Psoas muscle (tissue), 8 donors: ENCODE results near the gene SOX9. TPM values are rescaled to one million over a fixed set of nuclear protein-coding genes. Genes with fewer than 3 reads are reported as not detected.

Experiments
- ATAC-seq, 4 donors: fragments of 200-7000 bp; cut with Tn5 transposase; one replicate each; pipeline ENCODE4 v1.9.1; 2020; ENCODE audit warnings: moderate library complexity in 3 of 4, mild to moderate bottlenecking in 2 of 4
- DNase-seq, 2 donors: peaks; one replicate each; pipeline ENCODE4 v3.0.0-alpha.2; 2020
- H3K27ac ChIP-seq: fragments of 200-600 bp; one replicate; pipeline ENCODE4 v1.8.0; 2022
- H3K27me3 ChIP-seq, 3 donors: fragments of 200-600 bp in 1 of 3; one replicate each; pipeline versions ENCODE4 v1.6.1 to v1.8.0; 2013 to 2022; ENCODE audit warnings: low read length in 2 of 3, mild to moderate bottlenecking in 2 of 3, moderate library complexity in 1 of 3; ENCODE audit not compliant: insufficient read depth in 3 of 3
- H3K36me3 ChIP-seq, 2 donors: fragments of 200-600 bp in 1 of 2; one replicate each; pipeline versions ENCODE4 v1.6.1 to v1.8.0; 2013 to 2022; ENCODE audit warnings: low read depth in 1 of 2, mild to moderate bottlenecking in 1 of 2, moderate library complexity in 1 of 2; ENCODE audit not compliant: insufficient read depth in 1 of 2
- H3K4me1 ChIP-seq: fragments of 200-600 bp; one replicate; pipeline ENCODE4 v1.8.0; 2022
- H3K4me3 ChIP-seq: fragments of 200-600 bp; one replicate; pipeline ENCODE4 v1.8.0; 2022; ENCODE audit warnings: mild to moderate bottlenecking
- H3K9me3 ChIP-seq: fragments of 200-600 bp; one replicate; pipeline ENCODE4 v1.8.0; 2022
- CTCF ChIP-seq: fragments of 200-600 bp; IDR thresholded peaks from one replicate; pipeline ENCODE4 v1.8.0; 2022; ENCODE audit warnings: antibody characterized with exemption
- WGBS, 3 donors: extraction: QIAGEN DNeasy Blood & Tissue Kit; methylation state at CpG; one replicate each; pipeline versions ENCODE4 v1.1.6 to v1.1.7; 2013; 5-methylcytosine and 5-hydroxymethylcytosine counted together
- intact Hi-C, 2 donors: fragments of 100-400 bp; cut with DNase I; formaldehyde crosslinking; loops; one replicate each; pipeline versions ENCODE4 v1.11.0 to v1.14.2; 2022
- polyA plus RNA-seq, 3 donors: library from polyadenylated mRNA; stranded (reverse); fragments of 200-250 nt; gene quantifications; one replicate each; pipeline ENCODE4 v1.2.3, GENCODE V29; 2013
- total RNA-seq, 4 donors: library from RNA; stranded (reverse); fragmentation: NEBNext Ultra II Directional in 2 of 4; extraction: Animal tissue kit (Norgen Biotek cat#: 25700) in 2 of 4; gene quantifications; one replicate each; pipeline versions ENCODE4 v1.2.1 to v1.2.4, GENCODE V29; 2021 to 2023
- donor health status: healthy with polysubstance abuse.
- donor health status: DM: no; HTN: no; CAD: no; lungs with moderate emphysema.
- donor health status: Bipolar disorder and iron deficiency.
- donor health status: healthy.
- donor health status: DM: yes; HTN: yes; CAD: no.
- donor health status: DM: no; HTN: no; CAD: no.
- donor health status: DM: no; HTN: no; CAD: no.
- donor health status: DM: yes; HTN: yes; CAD: no.

The SOX9 gene
- total and polyA plus RNA-seq, 7 donors: 0.58 to 2.7 (median 1.6) TPM

DNA sequence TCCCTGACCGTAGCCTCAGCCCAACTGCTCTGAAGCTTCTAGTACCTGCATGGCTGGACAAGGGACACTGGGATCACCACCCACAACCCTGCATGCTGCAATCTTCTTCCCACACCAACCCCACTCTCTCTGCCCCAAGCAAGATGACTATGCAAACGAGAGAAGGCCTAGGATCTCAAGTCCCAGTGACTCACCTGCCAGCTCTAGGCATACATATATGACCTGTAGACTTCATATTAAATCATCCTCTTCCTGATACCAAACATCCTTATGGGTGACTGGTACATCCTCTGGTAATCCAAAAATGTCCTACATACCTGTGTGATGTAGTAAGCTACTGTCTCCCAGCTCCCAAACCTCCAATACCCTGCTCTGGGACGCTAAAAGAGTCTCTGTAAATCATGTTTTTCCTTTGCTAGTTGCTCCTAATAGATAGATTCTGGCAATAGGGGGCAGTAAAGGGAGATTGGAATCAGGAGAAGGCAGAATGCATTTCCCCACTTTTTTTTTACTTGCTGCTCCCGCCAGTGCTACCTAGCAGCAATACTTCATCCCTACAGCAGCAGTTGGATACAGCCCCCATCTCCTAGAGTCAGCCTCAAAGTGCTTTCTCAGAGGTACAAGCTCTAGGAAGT lies 43.4 kb upstream of the SOX9 start:
- DNase-seq (no peak), ATAC-seq (no peak)
- H3K4me3 ChIP-seq: no peak overlapping the region
- TF ChIP-seq CTCF: no peak
- 76 to 80% (median 79%) methylated on average over 4 of the region's 4 CpGs for WGBS, 3 donors
- H3K27me3 ChIP-seq: no peaks in the 10 kb centered on the region
- intact Hi-C loops: loop anchor here in 1 of 2 donors (10.0 kb wide), 1 partner anchor 57 kb away; no protein-coding TSS in a partner anchor
- H3K4me1 ChIP-seq: no peaks in the 10 kb centered on the region
- H3K9me3 ChIP-seq: no peaks in the 10 kb centered on the region
- no peaks in the 10 kb centered on the region for H3K36me3 ChIP-seq
- H3K27ac ChIP-seq: no peak overlapping the region

DNA sequence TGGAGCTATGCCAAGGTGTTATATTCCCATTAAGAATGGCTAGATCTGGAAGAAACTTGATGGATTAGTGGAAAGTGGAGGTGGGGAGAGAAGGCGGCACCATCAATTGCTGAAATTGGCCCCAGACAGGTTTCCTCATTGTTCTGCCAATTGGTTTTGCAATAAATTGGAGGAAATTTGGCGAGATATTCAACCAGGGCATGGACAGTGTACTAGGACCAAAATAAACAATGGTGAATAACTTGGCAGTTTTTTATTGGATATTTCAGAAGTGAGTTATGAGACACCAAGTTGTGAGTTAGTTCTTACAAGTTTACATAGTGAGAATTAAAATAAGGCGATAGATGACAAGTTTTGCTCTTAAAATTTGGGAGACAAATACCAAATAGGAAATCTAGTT lies 41.1 kb upstream of the SOX9 start:
- no peak for TF ChIP-seq CTCF
- H3K4me3 ChIP-seq: no peak overlapping the region
- no peaks in the 10 kb centered on the region for H3K4me1 ChIP-seq
- H3K9me3 ChIP-seq: no peaks in the 10 kb centered on the region
- H3K27me3 ChIP-seq: no peaks in the 10 kb centered on the region
- intact Hi-C loops: loop anchor here in 1 of 2 donors (10.0 kb wide), 1 partner anchor 55 kb away; no protein-coding TSS in a partner anchor
- WGBS, 3 donors: 72 to 81% (median 76%) methylated on average over 3 of the region's 3 CpGs
- H3K36me3 ChIP-seq: no peaks in the 10 kb centered on the region
- DNase-seq: no peak
- no peak for ATAC-seq
- no peak overlapping the region for H3K27ac ChIP-seq

- Histone ChIP-seq H3K27me3 (peaks cover 0 to 2% (median 0%) of the 10 kb centered on the region in 3 donors), H3K27ac (no peak overlapping the region), H3K36me3 (no peaks in the 10 kb centered on the region), H3K4me1 (no peaks in the 10 kb centered on the region), H3K4me3 (no peak overlapping the region), H3K9me3 (no peaks in the 10 kb centered on the region)
- 88 to 89% (median 88%) methylated on average over 1 of the region's 1 CpG for WGBS, 3 donors
- intact Hi-C loops: no loop called here
- DNase-seq: no peak
- TF ChIP-seq CTCF: no peak
- no peak for ATAC-seq
These were observed 32.9 kb upstream of the SOX9 start for GRCh38 chr17:72087876-72088275.

DNA sequence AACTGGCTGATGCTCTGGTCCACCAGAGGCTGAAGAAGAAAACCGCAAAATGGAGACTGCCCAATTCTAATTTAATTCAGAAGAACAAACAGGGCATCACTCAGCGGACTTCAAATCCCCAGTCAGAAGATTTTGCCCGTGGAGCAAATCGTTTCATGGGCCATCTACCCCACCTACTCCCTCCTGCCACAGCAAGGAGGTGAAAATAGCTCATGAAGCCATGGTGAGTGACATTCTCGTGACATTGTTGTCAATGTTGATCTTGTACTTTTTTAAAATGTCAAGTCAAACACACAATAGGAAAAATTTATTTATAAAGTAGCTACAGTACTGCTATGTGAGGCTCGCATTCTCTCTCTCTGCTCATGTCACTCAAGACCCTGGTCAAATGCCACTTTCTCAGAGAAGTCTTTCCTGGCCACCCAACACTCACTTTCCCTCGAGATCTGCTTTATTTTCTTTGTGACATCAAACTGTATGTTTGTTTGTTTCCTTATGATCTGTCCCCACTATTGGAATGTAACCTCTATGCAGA lies 31.3 kb upstream of the SOX9 start:
- no peaks in the 10 kb centered on the region for H3K4me1 ChIP-seq
- H3K27ac ChIP-seq: no peak overlapping the region
- no peaks in the 10 kb centered on the region for H3K36me3 ChIP-seq
- H3K9me3 ChIP-seq: no peaks in the 10 kb centered on the region
- ATAC-seq: peak in 1 of 4 donors; percentile 56
- WGBS, 3 donors: 57 to 61% (median 60%) methylated on average over 7 of the region's 7 CpGs
- H3K27me3 ChIP-seq: peaks cover 0 to 2% (median 0%) of the 10 kb centered on the region in 3 donors
- intact Hi-C loops: no loop called here
- no peak overlapping the region for H3K4me3 ChIP-seq
- no peak for DNase-seq
- no peak for TF ChIP-seq CTCF
